IgD-negative memory B cell (primary cell): ENCODE measurements around the gene FGF5. TPM values are rescaled to one million over a fixed set of nuclear protein-coding genes. Genes with fewer than 3 reads are reported as not detected.

Experiments
- H3K27ac Mint-ChIP-seq, 3 donors: one replicate each; pipeline ENCODE4 v1.8.0; 2020 to 2022; ENCODE audit warnings: mild to moderate bottlenecking in 3 of 3, mixed read lengths in 3 of 3, moderate library complexity in 1 of 3
- H3K27me3 Mint-ChIP-seq: one replicate; pipeline ENCODE4 v1.8.0; 2021; ENCODE audit warnings: mixed read lengths
- H3K36me3 Mint-ChIP-seq: one replicate; pipeline ENCODE4 v1.8.0; 2020; ENCODE audit warnings: mild to moderate bottlenecking, mixed read lengths
- H3K4me1 Mint-ChIP-seq, 3 donors: one replicate each; pipeline ENCODE4 v1.8.0; 2020 to 2022; ENCODE audit warnings: mixed read lengths in 3 of 3, mild to moderate bottlenecking in 1 of 3
- H3K4me3 Mint-ChIP-seq, 4 donors: one replicate each; pipeline ENCODE4 v1.8.0; 2020 to 2022; ENCODE audit warnings: mild to moderate bottlenecking in 4 of 4, mixed read lengths in 4 of 4, moderate library complexity in 3 of 4
- H3K9me3 Mint-ChIP-seq, 3 donors: one replicate each; pipeline ENCODE4 v1.8.0; 2020 to 2021; ENCODE audit warnings: mixed read lengths in 3 of 3, mild to moderate bottlenecking in 1 of 3
- polyA plus RNA-seq: library from polyadenylated mRNA; unstranded; fragments of 300-500 nt; fragmentation: Illumina TruSeq; gene quantifications from one replicate; pipeline ENCODE4 v1.2.3, GENCODE V29; 2021

FGF5 gene
- polyA plus RNA-seq, 1 donor from 2014 or later = not detected

GRCh38 chr4:80321776-80322175, 55.3 kb downstream of the FGF5 start:
- Mint-ChIP-seq H3K9me3 (no peaks in the 10 kb centered on the region), H3K4me3 (no peak overlapping the region), H3K4me1 (no peaks in the 10 kb centered on the region), H3K36me3 (no peaks in the 10 kb centered on the region), H3K27ac (no peak overlapping the region), H3K27me3 (peaks cover 2% of the 10 kb centered on the region)

DNA sequence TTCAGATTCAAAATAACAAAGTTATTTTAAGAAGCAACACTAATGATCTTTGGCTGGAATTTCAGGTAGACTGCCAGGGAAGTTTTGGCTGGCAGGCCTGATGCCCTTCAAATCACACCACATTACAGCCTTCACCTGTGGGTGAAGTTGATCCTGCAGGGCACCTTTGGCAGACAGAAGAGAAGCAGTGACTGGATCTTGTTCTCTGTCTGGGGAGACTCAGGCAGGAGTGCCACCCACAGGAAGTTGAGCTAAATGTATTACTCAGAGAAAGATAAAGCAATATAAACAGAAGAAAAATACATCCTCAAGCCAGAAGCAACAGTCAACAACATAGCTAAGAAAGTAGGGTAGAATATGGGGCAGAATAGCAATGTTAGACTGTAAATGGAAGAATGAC, 56.3 kb downstream of the FGF5 start:
- Mint-ChIP-seq H3K4me1 (no peaks in the 10 kb centered on the region), H3K4me3 (no peak overlapping the region), H3K27me3 (peaks cover 2% of the 10 kb centered on the region), H3K36me3 (no peaks in the 10 kb centered on the region), H3K27ac (no peak overlapping the region), H3K9me3 (no peaks in the 10 kb centered on the region)

DNA sequence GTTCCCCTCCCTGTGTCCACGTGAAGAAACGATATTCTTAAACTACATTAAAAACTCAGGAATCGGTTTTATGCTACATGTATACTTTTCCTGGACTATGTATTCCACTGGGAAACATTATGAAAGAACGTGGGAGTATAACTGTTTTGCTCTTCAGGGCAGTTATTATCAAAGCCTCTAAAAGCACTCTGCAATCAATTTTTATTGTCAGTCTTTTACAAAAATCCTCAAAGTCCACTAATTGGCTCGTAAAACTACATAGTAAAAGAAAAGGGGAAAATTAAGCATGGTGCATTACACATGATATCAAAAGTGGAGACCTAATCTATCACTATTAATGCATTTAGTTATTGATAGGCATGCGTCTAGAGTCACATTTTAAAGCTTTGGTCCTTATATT, 57.7 kb downstream of the FGF5 start:
- H3K9me3 Mint-ChIP-seq = no peaks in the 10 kb centered on the region
- no peak overlapping the region for H3K27ac Mint-ChIP-seq
- no peaks in the 10 kb centered on the region for H3K4me1 Mint-ChIP-seq
- no peaks in the 10 kb centered on the region for H3K27me3 Mint-ChIP-seq
- H3K4me3 Mint-ChIP-seq = no peak overlapping the region
- no peaks in the 10 kb centered on the region for H3K36me3 Mint-ChIP-seq

- Mint-ChIP-seq H3K27ac (no peak overlapping the region), H3K9me3 (no peaks in the 10 kb centered on the region), H3K4me3 (no peak overlapping the region), H3K27me3 (peaks cover 26% of the 10 kb centered on the region), H3K4me1 (peaks cover 0 to 10% (median 5%) of the 10 kb centered on the region in 3 donors), H3K36me3 (no peaks in the 10 kb centered on the region)
These were observed 65.2 kb downstream of the FGF5 start for GRCh38 chr4:80331693-80332092.

DNA sequence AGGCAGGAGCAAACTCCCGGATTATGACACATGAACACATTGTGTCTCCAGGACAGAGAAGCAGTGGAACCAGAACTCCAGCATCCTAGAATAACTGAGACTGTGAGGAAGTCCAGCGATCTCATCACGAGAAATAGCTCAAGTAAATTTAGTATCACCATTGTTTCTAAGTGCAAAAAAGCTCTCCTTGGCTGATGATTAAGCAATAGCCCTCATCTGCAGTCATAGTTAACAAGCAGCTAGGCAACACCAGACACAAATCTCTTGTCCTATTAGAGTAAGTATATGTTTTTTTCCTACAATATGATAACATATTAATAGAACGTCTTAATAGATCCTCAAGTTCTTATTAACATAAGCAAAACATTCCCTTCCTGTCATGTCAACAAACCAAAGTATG, 66.7 kb downstream of the FGF5 start:
- Mint-ChIP-seq H3K27ac (no peak overlapping the region), H3K4me3 (no peak overlapping the region), H3K9me3 (no peaks in the 10 kb centered on the region), H3K36me3 (no peaks in the 10 kb centered on the region), H3K27me3 (peaks cover 27% of the 10 kb centered on the region), H3K4me1 (peaks cover 0 to 10% (median 5%) of the 10 kb centered on the region in 3 donors)

DNA sequence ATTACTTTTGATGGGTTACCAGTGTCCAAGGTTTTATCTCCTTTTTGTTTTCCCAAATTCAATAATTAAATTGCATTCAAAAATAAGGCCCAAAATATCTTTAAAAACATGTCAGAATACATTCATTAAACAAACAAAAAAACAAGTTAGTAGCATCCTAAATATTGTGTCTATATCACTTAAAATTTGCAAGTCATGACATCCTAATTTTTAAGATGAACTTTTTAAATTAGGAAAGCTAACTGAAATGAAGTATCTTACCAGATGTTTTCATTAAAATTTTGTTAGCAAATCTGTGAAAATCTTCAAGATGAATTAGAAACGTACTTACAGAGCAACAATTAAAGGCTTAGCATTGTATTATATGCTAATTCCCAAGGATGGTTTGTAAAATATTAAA, 68.1 kb downstream of the FGF5 start:
- Mint-ChIP-seq H3K27me3 (peaks cover 27% of the 10 kb centered on the region), H3K4me3 (no peak overlapping the region), H3K27ac (no peak overlapping the region), H3K36me3 (no peaks in the 10 kb centered on the region), H3K9me3 (no peaks in the 10 kb centered on the region), H3K4me1 (peaks cover 0 to 10% (median 5%) of the 10 kb centered on the region in 3 donors)

DNA sequence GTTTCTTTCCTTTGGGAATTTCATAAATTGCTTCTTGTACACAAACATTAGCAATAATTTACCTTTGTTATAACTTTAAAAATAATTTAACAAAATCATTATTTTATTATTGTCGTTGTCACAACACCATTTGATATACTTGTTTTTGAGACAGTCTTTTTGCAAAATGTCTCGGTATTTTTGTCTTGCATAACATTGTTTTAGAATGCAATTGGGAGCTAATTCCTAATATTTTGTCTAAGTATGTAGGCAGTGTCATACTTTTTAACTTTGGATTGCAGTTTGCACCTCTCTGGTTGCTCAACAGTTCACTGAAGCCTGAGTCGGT, 68.7 kb downstream of the FGF5 start:
- Mint-ChIP-seq H3K36me3 (no peaks in the 10 kb centered on the region), H3K9me3 (no peaks in the 10 kb centered on the region), H3K27ac (no peak overlapping the region), H3K4me1 (peaks cover 0 to 10% (median 5%) of the 10 kb centered on the region in 3 donors), H3K4me3 (peak overlapping the region; percentile 41 to 94 (median 82)), H3K27me3 (peaks cover 27% of the 10 kb centered on the region)

DNA sequence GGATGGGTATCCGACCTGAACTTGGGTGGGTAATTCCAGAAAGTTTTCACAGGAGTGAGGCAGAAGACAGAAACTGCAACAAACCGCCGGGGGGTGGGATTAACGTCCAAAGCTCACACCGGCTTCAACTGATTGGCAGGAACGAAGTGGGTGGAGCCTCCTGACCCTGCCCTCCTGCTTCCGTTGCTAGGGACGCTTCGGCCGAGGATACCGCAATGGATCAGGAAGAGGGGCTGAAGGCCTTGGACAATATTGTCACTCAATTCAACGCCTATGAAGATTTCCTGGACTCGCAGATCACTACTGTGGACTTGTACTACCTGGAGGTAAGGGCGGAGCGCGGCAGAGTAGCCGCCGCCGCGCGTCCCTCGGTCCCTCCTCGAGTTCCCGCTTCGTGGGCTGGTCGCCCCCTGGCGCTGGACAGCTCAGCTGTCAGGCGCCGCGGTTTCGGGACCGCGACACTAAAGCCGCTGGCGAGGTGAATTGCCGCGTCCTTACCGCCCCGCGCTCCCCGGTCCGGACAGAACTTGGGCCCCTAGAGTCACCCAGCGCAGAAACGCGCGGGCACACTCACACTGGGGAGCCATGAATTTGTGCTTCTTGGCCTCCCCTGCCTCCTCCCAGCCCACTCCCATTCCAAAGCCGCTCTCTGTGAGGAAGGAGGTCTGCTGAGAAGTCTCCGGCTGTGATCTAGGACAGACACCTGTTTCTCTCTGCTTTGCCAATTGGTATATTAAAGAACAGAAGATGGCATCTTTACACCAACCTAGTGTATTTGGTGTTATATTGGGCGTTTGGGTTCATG, 69.3 kb downstream of the FGF5 start, which contains the start of gene CFAP299:
CFAP299 (plus strand) TSS at position 177 of the 805 bp plus-strand sequence.
- Mint-ChIP-seq H3K4me3 (peak within 1 kb of the TSS; percentile 41 to 94 (median 82)), H3K9me3 (no peaks in the 10 kb centered on the region), H3K4me1 (peaks cover 0 to 10% (median 5%) of the 10 kb centered on the region in 3 donors), H3K36me3 (no peaks in the 10 kb centered on the region), H3K27ac (no peak within 1 kb of the TSS), H3K27me3 (peaks cover 27% of the 10 kb centered on the region)

DNA sequence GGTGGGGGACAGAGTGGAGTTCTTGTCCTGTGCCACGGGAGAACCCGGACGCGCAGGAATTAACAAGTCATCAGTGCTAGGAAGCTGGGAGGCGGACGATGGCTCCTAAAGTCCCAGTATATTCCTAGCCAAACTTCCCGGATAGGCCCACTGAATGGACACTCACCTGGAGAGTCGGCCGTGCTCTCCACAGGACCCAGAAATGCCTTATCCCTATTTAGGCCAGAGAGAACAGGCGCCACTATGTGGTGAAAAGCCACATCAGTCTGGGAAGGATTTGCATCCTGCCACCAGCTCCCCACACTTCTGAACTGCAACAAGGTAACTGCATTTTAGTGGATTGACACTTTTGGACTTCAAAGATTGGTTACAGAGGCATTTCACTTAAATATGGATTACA, 70.1 kb downstream of the FGF5 start:
- H3K36me3 Mint-ChIP-seq = no peaks in the 10 kb centered on the region

DNA sequence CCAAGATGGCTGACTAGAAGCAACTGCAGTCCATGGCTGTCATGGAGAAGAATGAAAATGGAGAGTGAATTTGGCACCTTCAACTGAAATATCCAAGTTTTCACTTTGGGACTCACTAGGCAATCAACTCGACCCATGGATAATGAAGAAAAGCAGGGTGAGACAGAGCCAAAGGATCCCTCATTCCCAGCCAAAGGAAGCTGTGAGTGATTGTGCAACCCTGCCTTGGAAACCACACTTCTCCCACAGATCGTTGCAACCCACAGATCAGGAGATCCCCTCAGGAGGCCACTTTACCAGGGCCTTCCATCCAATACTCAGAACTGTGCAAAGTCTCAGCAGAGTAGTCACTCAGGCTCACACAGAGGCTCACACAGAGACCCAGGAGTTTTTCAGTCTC, 73.6 kb downstream of the FGF5 start:
- no peak overlapping the region for H3K4me3 Mint-ChIP-seq
- peaks cover 7 to 23% (median 20%) of the 10 kb centered on the region in 3 donors for H3K9me3 Mint-ChIP-seq
- peaks cover 16% of the 10 kb centered on the region for H3K27me3 Mint-ChIP-seq
- H3K4me1 Mint-ChIP-seq = peaks cover 0 to 10% (median 5%) of the 10 kb centered on the region in 3 donors
- H3K27ac Mint-ChIP-seq = no peak overlapping the region
- H3K36me3 Mint-ChIP-seq = no peaks in the 10 kb centered on the region

More for the DNA sequence above, 70.1 kb downstream of the FGF5 start:
- H3K27me3 Mint-ChIP-seq = peaks cover 27% of the 10 kb centered on the region
- H3K9me3 Mint-ChIP-seq = peaks cover 0 to 3% (median 0%) of the 10 kb centered on the region in 3 donors
- H3K4me3 Mint-ChIP-seq = peak overlapping the region; percentile 25 to 94 (median 62)
- H3K27ac Mint-ChIP-seq = no peak overlapping the region
- peaks cover 0 to 10% (median 5%) of the 10 kb centered on the region in 3 donors for H3K4me1 Mint-ChIP-seq

Other genes with a start within 250 kb of the FGF5 start
- 67.8 TPM for gene ANTXR2, start 193.4 kb upstream of the FGF5 start, polyA plus RNA-seq
- 3.8 TPM for gene PRDM8, start 69.2 kb upstream of the FGF5 start, polyA plus RNA-seq
- gene CFAP299, start 69.1 kb downstream of the FGF5 start, polyA plus RNA-seq = not detected